IPS-18c (cell line): ENCODE data around the gene ITPR1.

Experiments used
- H3K4me3 ChIP-seq: 2 replicates; pipeline ENCODE4 v1.7.0; 2013; ENCODE audit warnings: low read depth, mild to moderate bottlenecking, low read length, moderate library complexity; ENCODE audit not compliant: insufficient read depth
- H3K9me3 ChIP-seq: one replicate; pipeline ENCODE4 v1.6.1; 2013; ENCODE audit warnings: mild to moderate bottlenecking, low read length, moderate library complexity; ENCODE audit not compliant: control insufficient read depth, insufficient read depth

Gene ITPR1

DNA sequence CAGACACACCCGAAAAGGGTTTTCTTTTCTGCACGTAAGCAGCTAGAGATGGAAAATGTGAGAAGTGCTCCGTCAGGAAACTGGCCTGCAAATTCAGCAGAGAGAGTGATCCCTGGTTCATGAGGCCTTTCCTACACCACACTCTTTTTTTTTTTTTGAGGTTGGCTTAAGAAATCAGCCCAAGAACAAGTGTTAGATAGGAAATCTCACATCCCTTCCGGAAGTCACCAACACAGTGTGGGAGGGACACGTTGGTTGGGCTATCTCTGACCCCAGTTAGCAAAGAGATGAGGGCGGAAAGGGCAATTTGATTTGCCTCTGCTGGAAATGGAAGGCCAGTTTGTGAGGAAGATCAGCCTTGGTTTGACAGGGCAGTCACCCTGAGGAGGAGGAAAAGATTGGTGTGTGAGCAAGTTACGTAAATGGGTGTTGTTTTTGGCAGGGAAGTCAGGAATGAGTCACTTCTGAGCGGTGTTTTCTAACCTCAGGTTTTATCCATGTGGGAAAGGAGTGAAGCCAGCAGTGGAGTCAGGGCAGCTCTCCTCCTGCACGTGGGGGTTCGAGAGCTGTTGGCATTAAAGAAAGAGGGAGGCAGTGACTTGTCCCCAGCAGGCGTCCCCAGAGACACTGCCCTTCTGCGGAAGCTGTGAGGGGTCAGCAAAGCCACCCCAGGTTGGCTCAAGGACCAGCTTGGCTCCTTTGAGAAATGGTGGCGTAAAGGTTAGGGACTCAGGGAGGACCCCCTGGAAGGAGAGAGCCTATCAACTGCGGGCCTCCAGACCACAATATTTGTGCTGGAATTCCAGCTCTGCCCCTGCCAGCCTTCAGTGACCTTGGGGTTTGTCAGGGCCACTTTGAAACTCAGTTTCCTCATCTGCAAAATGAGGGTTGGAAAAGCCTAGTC, 248.5 kb downstream of the ITPR1 start:
- H3K4me3 ChIP-seq = no peak overlapping the region

DNA sequence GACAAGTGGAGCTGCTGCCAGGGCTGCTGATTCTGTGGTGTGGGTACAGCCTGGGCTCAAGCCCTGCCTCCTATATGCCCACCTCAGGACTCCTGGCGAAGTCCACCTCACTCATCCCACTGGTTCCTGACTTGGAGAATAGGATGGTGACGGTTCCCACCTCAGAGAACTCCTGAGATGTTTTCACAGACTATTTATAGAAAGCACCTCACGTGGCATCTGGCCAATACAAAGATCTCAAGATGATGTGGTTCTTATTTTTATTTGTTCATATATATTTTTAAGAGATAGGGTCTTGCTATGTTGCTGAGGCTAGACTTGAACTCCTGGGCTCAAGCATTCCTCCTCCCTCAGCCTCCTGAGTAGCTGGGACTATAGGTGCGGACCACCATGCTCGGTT, 249.2 kb downstream of the ITPR1 start:
- H3K9me3 ChIP-seq = peaks cover 2% of the 10 kb centered on the region
- no peak overlapping the region for H3K4me3 ChIP-seq

More for the DNA sequence above, 248.5 kb downstream of the ITPR1 start:
- peaks cover 2% of the 10 kb centered on the region for H3K9me3 ChIP-seq

- no peak overlapping the region for H3K4me3 ChIP-seq
- H3K9me3 ChIP-seq = peaks cover 2% of the 10 kb centered on the region
Observed at GRCh38 chr3:4743371-4743770, 250.2 kb downstream of the ITPR1 start.

DNA sequence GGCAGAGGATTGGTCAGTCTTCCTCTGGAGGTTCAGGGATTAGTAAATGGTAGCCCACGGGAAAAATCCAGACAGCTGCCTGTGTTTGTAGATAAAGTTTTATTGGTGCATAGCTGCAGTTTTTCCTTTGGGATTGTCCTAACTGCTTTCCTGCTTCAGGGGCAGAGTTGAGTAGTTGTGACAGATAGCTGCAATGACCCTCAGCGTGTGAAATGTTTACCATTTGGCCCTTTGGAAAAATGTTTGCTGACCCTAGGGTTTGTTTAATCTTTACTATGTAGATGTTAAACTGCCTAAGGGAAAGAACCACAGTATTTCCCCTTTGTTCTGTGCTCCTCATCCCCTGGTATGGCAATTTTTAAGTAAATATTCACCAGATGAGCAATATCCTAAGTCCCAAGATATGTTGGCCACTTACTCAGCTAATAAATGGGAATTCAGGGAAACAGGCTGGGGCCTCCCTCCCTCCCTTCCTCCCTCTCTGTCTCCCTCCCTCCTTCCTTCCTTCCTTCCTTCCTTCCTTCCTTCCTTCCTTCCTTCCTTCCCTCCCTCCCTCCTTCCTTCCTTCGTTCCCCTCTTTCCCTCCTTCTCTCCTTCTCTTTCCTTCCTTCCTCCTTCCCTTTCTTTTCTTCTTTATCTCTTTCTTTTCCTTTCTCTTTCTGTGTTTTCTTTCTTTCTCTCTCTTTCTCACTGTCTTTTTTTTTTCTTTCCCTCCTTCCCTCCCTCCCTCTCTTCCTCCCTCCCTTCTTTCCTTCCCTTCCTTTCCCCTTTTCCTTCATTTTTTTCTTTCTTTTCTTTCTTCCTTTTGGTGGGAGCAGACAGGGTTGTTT, 251.5 kb downstream of the ITPR1 start:
- no peak overlapping the region for H3K4me3 ChIP-seq
- H3K9me3 ChIP-seq = peaks cover 2% of the 10 kb centered on the region

- Histone ChIP-seq H3K4me3 (no peak overlapping the region), H3K9me3 (no peaks in the 10 kb centered on the region)
Observed at GRCh38 chr3:4745235-4745610, 252.1 kb downstream of the ITPR1 start.

DNA sequence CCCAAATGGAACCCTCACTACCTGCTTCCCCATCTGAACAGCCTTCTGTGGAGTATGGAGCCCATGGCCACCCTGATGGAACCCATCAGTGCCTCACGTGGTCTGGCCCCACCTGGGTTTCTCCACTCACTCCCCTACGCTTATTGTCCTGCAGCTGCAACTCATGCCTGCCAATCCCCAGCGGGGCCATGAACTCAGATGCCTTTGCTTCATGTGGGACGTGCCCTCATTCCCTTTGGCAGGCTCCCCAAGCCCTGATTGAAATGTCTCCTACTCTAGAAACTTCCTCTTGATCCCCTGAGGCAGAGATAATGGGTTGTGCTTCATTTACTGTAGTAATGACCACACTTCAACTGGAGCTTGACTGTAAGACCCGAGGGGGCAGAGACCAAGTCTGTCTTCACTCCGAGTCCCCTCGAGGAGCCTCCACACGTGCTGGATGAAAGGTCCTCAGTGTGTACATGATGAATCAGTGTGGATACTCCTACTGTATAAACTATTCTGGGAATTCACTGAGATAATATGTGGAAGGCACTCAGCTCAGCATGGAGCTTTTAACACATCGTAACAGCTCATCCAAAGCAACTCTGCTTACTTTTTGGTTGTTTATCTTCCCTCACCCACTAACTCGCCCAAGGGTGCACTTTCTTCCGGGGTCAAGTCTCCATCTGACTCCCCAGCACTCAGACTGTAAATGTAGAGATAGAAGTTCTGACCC, 253.3 kb downstream of the ITPR1 start:
- Histone ChIP-seq H3K4me3 (no peak overlapping the region), H3K9me3 (no peaks in the 10 kb centered on the region)

DNA sequence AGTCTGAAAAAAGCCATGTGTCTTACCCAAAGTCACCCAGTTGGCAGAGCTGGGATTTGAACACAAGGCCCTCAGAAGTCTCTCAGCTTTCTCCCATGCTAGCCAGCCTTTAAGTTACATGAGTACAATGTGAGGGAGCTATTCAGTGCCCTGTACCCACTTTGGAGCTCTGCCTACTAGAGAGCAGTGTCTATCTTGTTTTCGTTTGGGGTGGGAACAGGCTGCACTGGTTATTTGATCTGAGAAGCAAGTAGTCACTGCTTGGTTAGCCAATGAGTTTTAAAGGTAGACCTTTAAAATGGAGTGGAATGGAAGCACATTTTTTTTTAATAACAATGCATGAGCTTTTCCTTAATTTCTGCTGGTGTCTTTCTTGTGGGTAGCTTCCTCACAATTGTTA, 255.0 kb downstream of the ITPR1 start:
- Histone ChIP-seq H3K4me3 (no peak overlapping the region), H3K9me3 (no peaks in the 10 kb centered on the region)

DNA sequence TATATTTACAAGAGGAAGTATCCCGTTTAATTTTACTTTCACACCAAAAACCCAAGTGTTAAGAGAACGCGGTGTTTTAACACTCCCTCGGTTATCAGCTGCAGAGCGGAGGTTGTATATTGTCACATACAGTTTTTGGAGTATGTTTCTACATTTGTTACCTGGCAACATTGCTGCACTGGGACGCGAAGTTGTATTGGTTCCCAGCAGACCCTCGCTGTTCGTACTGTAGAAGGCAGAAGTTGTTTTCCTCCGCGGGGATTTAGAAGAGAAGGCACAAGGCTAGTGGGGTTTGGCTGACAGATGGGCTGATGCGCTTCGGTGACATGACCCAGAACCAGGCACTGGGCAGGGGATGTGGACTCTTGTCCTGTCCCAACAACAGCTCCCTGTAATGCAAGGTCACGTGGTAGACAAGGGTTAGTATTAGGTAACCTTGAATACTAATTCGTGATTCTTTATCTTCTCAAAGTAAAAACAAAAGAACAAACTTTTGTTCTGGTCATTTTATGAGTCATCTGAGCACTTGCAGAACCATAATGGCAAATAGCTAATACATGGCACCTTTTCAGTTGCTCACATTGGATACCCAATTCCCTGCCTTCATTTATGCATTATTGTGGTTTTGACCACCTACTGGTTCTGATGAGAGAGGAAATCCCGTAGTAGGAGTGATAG, 255.7 kb downstream of the ITPR1 start:
- Histone ChIP-seq H3K9me3 (no peaks in the 10 kb centered on the region), H3K4me3 (no peak overlapping the region)

- H3K4me3 ChIP-seq = no peak overlapping the region
- no peaks in the 10 kb centered on the region for H3K9me3 ChIP-seq
Observed at GRCh38 chr3:4749567-4750002, 256.4 kb downstream of the ITPR1 start.

DNA sequence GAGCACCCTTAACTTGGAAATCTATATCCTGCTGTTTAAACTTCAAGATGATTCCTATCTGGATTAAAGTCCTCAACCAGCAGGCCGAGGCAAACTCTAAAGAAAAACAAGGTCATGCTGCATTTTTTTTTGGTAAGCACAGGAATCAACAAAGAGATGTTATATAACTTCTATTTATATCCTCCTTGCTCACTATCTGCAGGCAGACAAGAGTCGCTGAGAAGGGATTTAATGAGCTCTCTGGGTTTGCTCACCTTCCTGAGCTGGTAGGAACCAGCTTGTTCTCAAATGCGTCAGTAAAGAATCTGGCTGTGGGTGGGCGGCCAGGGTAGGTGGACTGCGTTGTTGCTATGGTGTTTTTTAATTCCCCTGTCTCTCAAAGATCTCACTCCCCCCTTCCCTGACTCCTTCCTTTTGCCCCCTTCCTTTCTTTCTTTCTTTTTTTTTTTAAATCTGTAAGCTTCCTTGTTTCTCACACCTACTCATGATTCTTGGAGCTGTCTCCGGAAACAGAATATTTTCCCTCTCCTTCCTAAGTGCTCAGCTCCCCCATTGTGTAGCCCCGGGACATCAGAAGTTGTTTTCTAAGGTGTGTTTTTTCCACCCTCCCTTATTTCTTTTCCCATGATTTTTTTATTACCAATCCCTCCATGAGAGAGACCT, 257.3 kb downstream of the ITPR1 start:
- no peaks in the 10 kb centered on the region for H3K9me3 ChIP-seq
- no peak overlapping the region for H3K4me3 ChIP-seq

- Histone ChIP-seq H3K4me3 (no peak overlapping the region), H3K9me3 (peaks cover 1% of the 10 kb centered on the region)
Observed at GRCh38 chr3:4751029-4751501, 257.9 kb downstream of the ITPR1 start.

DNA sequence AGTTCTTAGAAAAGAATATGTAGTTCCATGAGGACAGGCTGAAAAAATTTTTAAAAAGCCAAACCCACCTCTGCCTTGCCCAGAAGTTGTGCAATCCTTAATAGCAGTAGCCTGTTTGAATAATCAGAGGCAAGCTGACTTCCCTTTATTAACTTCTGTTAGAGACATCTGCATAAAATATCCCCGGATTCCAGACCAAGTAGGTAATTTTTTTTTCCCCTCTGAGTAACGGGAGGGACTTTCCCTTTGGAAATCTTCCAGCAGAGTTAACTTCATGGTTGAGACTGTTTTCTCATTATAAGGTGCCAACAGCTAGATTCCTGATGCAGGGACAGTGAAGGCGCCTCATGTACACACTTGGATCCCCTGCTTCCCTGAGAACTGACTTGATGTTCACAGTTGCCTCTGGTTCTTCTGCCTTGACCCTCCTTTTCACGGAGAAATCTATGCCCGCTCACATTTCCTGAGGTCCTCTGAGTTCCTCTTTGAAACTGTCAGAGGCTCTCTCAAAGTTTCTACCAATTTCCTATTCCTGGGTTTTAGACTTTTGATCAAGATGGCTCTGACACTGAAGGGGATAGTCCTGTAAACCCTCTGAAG, 258.5 kb downstream of the ITPR1 start:
- Histone ChIP-seq H3K9me3 (peaks cover 2% of the 10 kb centered on the region), H3K4me3 (no peak overlapping the region)

DNA sequence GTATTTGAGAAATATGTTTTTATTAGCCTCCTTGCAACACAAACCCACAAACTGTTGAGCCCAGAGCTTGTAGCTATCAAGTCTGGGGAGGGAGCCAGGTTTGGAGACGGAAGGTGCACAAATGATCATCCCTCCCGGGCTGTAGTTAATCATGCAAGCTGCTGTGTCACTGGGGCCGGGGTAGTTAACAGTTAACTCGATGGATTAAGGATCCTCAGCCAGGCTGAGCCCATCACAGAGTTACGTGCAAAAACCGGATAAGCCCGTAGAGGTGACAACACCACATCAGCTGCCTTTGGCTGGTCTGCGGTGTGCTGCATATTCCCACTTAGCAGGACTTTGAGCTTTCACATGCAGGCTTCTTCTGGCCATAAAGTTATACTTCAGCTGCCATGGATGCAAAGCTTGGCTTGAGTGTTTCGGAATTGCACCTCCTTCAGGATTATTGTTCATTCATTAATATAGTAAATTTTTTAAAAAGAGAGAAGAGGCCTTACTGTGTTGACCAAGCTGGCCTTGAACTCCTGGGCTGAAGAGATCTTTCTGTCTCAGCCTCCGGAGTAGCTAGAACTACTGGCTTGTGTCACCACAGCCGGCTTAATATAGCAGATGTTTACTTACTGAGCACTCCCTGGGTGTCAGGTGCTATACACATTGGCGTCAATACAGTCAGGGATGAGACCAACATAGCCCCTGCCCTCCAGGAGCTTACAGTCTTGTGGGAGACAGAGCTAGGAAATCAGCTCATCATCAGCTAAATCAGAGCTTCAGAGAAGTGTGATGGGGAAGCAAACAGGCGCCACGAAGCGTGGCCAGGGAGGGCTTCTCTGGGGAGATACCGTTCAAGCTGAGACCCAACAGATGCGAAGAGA, 259.3 kb downstream of the ITPR1 start:
- H3K9me3 ChIP-seq = peaks cover 2% of the 10 kb centered on the region
- H3K4me3 ChIP-seq = no peak overlapping the region

GRCh38 chr3:4753073-4753691, 260.0 kb downstream of the ITPR1 start:
- peaks cover 2% of the 10 kb centered on the region for H3K9me3 ChIP-seq
- H3K4me3 ChIP-seq = no peak overlapping the region
